GM04503 (cell line): ENCODE data around the gene STIMATE.
A peak's percentile ranks its signal among the peaks of the same experiment; 100 is the strongest.

Source experiments
- DNase-seq: peaks from one replicate; pipeline ENCODE4 v3.0.0-alpha.2; 2012; ENCODE audit warnings: low read depth

The STIMATE gene

DNA sequence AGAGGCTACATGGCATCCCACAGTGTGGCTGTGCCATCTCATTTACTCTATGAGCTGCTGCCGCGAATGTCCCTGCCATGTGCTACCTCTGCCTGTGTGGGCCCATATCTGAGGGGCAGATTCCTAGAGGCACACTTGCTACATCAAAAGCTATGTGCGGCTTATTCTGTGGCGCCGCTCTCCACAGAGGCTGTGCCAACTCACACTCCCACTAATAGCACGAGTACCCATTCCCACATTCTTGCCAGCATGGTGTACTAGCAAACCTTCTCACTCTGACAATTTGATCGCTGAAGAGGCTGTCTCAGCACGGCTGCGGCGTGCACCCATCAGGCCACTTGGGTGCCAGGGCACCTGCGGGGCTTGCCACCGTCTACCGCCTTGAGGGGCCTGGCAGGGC, 31.4 kb downstream of the STIMATE start:
- no peak for DNase-seq

DNA sequence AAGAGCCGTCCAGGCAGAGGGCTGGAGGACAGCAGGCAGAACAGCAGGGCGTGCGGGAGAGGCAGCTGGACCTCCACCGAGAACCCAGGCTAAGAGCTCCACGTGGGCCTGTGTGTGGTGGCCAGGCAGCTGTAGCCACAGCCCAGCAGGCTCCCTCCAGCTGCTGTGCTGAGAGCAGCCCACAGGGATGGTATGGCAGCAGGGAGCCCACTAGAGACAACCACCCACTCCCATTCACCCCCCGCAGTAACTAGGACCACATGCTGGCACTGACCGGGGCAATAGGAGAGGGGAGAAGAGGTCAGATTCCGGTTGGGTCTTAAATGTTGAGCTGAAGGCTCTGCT, 37.0 kb downstream of the STIMATE start:
- DNase-seq: no peak

DNA sequence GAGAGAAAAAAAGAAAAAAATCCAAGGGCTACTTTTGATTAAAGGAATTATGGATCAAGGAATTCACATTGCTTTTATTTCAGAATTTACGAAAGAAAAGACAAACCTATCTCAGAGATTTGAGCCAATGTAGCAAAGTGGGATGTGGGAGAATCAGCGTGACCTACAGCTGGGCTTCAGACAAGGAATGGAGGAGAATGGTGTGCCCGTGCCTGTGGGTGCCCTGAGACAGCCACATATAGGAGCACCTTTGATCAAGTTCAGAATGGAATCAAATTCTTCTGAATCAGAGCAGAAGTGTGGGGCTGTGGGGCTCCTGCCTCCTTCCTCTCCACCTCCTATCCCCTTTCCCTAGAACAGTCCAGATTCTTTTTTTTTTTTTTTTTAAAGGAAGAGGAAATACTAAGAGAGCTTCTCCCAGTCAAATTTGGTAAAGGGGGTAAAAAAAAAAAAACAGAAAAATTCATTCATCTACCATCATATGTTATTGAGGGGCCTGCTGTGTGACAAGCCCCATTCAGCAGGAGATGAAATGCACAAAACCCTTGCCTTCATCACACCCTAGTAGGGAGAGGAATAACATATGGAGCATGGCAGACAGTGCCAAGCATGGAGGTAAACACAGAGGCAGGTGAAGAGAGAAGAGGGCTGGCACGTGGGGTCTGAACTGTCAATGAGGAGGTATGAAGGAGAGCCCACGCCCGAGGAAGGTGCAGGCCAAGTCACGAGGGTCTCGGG, 37.5 kb downstream of the STIMATE start:
- DNase-seq: no peak

DNA sequence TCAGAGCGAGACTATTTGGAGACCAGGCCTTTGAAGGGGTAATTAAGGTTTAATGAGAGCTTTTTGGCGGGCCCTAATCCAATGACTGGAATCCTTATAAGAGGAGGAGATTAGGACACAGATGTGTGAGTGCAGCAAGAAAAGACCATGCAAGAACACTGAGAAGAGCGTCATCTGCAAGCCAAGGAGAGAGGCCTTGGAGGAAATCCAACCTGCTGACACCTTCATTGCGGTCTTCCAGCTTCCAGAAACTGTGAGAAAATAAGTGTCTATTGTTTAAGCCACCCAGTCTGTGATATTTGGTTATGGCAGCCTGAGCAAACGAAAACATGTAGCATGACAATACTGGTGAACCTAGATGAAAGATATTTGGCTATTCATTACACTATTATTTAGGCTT, 39.5 kb downstream of the STIMATE start:
- no peak for DNase-seq

DNA sequence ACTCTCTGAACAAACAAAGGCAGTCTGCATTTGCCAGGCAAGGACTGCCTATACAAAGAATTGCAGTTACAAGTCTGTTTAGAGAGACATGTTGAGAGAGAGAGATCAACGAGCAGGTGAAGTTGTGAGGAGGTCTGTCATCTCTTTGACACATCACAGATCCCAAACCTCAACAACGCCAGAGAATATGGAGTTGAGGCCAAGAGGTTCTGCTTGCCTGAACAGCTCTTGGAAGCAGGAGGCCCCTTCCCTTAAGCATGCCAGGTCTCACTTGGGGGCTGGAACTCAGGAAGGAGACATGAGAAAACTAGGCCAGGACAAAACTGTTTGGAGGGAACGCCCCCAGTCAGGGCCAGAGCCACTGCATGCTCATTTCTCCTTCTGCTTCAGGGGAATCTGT, 40.2 kb downstream of the STIMATE start:
- no peak for DNase-seq

DNA sequence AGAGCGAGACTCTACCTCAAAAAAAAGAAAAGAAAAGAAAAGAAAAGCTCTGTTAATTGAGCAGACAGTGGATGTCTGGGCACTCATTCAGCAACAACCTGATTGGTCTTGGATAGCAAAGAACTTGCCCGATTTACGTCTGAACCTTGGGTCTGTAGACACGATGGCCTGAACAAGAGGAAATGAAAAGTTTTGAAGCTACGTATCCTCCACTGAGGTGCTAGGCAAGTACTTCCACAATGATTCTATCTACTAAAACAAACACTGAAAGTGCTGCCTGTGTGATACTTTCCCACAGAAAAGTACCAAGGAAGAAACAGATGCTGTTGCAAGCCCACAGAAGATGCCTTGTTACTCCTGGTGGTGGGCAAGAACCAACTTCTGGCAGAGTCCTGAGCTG, 40.7 kb downstream of the STIMATE start:
- DNase-seq: no peak

DNA sequence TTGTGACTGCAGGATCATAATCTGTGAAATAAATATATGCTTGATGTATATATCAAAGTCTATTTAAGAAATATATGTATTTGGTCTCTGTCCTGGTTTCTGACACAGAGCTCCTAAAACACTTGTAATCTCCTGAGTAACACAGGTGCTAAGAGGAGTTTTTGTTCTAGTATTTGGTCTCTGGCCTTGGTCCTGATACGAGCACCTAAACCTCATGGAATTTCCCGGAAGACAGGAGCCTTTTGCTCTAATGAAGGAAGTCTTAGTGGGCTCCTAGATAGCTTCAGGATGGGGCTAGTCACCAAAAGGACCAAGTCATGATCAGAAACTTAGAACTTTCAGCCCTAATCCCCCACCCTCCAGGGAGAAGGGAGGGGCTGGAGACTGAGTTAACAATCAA, 43.3 kb downstream of the STIMATE start:
- no peak for DNase-seq

DNA sequence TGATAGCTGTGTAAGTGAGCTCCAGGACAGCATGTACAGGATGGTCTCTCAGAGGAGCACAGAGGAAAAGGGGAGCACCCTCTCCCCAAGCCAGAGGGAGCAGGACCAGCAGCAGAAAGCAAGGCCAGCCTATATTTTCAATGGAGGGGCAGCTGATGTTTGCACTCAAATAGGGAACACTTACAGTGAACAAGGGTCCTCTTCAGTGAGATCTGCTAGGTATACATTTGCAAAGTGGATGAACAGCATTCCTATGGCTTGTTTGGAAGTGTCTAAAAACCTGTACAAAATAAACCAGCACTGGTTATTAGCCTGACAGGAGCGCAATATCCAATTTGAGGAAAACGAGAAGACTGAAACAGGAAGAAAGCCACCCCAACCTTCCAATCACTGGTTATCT, 44.9 kb downstream of the STIMATE start:
- no peak for DNase-seq

DNA sequence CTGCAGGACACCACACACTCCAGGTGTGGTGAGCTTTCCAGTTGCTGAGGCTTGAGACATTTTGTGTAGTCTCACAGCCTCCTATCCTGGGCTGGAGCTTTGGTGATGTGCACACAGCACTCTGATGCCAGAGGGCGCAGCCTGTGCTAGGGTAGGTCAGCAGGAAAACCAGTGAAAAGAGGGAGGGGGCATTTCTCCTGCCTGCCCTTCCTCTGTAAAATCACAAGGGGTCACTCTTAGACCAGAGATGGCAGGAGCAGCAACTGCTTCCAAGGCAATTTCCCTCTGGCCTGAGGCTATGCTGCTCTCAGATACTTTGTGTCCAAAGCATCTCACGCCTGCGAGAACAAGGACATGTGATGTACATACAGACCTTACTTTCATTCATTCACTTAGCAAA, 46.0 kb downstream of the STIMATE start:
- no peak for DNase-seq

DNA sequence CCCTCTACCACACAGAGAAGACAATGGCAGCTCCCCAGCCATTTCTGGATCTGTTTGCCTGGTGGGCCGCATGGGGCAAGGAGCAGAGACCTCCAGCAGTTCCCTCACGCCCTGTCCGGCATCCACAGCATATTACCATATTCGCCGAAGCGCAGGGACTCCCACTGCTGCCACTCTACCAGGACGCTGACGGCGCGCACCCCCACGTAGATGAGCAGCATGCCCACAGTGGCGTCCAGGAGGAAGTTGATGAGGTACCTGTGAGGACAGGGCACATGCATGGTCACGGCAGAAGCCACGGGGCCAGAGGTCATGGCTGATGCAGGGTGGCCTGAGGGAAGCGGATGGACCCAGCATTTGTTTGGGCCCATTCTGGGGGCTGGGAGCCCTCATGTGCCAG, 47.7 kb downstream of the STIMATE start:
- DNase-seq: no peak

DNA sequence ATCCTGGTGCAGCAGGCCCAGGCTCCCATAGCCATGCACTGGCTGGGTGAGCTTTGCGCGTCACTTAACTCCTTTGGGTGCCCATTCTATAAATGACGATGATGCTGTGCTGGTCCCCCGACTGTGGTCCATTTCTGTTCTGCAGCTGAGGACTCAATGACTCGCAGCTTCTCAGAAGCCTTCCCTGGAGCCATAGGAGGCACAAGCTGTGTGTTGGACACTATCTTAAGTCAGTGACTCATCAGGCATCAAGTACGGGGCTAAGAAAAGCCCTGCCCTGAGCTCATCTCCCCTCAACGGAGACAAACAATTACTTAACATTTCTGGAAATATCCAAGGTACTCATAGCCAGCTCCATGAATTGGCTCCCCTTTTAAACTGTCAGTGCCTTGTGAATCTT, 48.7 kb downstream of the STIMATE start:
- DNase-seq: peak; percentile 59

DNA sequence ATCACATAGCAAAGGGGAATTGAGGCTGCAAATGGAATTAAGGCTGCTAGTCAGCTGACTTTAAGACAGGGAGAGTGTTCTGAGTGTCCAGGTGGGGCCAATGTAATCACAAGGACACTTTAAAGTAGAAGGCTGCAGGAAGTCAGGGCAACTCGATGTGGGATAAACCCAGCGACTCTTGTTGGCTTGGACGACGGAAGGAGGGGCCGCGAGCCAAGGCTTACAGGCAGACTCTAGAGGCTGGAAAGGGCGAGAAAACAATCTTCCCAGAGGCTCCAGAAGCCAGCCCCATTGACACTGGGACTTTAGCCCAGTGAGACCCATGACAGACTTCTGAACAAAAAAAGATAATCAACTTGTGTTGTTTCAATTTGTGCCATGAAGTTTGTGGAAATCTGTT, 49.6 kb downstream of the STIMATE start:
- no peak for DNase-seq

DNA sequence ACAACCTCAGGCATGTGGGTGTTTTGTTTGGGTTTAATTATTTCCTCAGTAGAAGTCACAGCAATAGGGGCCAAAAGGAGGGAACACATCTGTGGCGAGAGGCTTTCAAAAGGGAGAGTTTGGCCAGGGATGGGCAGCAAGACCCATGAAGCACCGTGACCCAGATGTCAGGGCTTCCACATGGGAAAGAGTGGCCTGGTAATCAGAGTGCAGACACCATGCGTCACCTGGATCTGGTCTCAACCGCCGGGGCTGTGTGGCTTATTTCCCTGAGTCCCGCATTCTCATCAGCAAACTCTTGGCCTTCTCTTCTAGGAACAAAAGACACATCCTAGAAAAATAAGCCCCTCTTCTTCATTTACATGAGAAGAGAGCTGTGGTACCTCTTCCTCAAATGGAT, 50.1 kb downstream of the STIMATE start:
- DNase-seq: no peak

DNA sequence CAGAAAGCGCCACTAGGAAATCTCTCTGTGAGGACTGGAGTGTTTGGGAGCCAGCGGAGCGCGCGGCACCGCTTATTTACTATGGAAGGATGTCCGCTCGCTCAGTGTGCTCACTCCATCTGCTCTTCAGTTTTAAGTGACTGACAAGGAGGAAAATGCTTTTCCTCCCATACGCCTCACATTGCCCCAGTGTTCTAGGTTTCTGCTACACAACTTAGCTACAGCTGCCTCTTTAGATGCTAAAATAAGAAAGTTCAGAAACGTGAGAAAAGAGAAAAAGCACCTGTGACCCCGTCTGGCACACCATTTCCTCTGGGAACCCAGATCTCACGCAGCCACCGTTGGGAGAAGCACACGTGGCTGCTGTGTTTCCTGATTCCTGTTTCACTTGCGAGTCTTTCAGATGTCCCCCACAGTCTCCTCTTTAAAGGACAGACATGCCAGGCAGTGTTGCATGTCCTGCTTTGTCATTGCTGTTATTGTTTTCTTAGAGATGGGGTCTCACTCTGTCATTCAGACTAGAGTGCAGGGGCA, 50.8 kb downstream of the STIMATE start:
- DNase-seq: no peak

DNA sequence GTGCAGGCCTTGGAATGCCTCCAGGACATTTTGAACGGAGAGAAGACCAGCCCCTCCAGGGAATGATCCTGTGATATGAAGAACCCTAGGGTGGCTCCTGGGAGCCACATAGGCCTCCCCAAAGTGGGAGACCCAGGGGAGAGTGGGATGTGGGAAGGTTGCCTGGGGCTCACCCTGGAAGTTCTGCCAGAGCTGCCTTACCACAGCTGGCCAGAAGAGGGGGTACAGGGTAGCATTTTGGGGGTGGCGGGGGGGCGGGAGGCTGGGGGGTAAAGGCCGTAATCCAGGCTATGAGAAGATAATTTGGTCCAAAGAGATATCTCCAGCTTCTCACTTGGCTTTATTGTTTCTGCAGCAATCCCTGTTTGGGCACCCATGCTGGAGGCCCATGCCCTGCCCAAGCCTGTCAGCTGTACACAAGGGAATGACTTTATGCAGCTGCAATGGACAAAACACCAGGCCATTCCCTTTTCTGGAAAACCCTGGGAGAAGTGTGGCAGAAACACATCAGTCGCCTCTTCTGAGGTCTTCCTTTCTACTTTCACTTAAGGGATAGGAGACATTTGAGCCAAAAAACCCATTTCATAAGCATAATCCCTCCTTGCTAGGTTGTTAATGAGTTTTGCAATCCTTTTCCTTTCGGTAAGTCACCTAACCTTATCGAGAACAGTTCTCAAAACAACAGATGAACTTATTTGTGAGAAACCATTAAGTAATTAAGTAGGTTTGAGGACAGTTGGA, 51.5 kb downstream of the STIMATE start:
- no peak for DNase-seq

DNA sequence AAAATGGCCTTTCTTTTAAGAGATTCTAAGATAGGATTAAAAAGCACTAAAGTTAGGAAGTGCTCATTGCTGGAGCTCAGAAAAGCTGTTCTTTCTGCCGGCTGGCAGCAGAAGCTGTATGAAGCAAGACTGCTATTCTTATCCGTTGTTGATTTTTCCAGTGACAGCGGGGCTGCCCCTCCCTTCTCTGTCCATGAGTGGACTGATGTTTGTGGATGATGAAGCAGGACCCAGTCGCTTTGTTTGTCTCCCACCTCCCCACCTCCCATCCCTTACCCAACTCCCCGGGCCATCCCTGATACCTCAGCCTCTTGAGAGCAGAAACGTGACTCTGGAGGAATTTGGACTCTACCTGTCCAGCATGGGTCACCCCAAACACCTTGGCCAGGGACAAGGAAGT, 52.2 kb downstream of the STIMATE start:
- no peak for DNase-seq

DNA sequence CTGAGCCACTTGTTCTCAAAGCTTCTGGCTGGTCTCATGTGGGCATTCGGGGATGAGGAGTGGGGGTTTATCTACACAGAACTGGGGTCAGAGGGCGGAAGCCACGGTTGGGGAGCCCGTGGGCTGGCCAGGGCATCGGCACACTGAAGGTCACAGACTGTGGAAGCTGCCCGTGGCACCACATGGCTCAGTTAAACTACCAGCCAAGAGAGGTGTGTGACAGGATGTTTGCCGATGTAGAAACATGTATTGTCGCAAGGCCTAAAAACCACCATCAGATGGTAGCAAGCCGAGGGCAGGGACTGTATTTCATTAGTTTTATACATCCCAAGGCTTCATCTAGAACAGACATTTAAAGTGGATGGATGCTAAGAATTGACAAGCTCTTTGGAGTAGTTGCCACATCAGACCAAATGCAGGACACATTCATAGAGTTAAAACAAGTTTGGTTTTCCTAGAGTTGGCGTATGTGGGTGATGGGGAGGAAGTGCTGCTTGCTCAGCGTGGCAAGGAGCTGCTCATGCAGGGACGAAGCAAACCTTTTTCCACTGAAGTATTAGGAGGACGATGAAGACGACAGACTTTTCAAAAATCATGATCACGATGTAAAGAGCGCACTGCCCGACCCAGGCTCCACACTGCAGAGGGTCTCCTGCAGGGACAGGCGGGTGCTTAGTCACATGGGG, 52.9 kb downstream of the STIMATE start:
- DNase-seq: no peak

DNA sequence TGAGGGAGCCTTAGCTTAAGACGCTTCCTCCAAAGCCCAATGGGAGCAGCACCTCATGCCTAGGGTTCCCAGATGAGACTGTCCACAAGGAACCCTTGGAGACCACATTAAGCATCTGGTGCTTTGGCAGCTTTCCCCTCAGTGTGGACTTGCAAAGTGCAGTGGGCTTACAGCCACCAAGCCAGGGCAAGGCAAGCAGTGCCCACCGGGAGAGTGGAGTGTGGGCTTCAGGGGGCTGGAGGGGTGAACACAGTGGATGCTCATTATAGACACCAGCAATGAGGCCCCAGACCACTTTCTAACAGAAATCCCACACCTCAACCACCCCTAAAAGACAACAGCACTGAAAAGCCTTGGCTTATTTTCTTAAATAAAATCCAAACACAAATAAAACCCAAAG, 53.5 kb downstream of the STIMATE start:
- no peak for DNase-seq

DNA sequence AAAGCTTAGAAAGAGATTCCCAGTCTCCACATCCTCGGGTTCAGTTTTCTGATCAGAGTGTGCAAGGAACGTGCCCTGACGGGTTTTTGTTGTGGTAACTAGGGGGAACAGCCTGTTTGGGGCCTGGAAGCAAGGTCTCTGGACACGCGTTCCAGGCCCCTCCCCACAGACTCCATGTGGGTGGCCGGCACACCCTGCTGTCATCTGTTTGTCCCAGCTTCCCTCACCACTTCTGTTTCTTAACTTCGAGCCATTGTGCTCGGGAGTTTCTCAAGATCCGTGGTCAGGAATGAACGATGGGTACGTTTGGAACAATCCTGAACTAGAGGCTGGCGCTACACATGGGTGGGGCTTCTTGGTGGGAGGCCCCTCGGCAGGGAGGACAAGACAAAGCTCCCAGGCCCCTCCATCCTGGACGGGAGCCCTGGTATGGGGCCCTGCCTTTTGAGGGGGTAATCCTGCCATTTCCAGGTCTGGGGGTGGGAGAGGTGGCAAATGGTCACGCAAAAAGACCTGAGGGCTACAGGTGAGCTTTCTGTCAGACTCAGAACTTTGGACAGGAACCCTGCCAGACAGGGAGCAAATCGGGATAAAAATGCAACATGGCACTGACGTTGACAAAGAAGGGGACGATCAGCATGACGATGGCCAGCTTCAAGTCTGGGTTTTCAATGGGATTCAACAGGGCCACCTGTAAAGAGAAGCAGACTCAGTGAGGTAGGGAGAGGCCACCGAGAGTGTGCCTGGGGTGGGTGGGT, 54.1 kb downstream of the STIMATE start:
- no peak for DNase-seq

DNA sequence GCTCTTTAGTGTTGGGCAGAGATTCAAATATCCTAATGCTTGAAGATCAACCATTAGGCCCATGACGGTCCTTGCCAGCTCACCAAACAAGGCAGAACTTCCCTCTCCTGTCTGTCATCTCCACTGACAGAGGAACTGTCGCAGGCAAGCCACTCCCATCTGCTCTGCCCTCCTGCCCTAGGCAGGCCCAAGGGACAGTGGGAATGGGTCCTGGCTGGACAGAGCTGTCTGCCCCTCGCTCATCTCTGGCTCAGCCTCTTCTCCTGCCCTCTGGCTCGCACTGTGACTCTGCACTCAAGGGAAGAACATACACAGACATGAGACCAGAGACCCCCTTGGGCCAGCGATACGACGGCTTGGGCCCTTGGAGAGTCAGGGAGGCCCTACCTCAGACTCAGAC, 54.9 kb downstream of the STIMATE start:
- DNase-seq: no peak

DNA sequence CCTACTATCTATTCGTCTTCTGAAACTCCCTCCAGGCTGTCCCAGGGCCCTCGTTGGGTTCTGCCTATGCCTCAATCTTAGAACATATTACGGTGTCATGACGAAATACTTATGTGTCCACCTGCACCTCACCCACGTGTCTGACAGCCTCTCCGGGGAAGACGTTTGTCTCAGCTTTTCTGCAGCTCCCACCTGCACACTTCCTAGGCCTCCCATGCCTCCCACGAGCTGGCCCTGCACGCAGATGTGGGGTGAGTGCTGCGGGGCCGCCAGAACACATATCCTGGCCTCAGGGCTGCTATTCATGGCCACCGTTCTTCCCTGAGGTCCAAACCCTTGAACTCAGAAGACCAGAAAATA, 55.4 kb downstream of the STIMATE start:
- no peak for DNase-seq

DNA sequence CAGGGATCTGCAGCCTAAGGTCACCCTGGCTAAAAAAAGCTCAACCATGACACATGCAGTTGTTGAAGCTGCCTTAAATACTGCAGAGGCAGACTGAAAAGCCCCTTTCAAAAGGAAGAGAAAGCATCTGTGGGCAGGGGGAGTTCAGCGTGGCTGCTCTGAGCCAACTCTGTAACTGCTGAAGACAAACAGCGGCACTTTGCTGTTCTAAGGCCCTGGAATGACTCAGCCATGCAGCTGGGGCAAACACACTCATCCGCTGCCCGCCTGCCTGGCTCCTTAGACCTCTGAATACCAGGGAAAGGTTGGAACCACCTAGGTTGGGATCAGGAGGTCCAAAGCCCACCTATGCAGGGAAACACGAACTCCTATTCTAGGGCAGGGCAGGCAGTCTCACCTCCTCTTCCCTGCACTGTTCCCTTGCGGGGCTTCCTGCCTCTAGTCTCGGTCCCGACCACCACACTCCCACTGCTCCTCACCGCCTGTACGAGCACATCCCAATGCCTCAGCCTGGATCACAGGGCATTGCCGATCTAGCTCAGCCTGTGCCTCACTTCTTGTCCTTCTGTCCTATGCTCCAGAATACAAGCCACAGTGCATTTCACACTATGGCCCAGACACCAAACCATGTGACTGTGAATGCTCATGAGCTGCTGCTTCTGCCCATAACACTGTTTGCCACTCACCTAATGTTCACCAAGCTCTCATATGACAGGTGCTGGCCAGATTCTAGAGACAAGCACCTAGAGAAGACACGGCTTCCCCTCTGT, 56.0 kb downstream of the STIMATE start:
- DNase-seq: no peak
